CD4-positive, alpha-beta T cell treated with Interleukin-21 for 1 hour (primary cell): ENCODE data around the gene SYT1.

ENCODE experiments used
- DNase-seq: peaks from one replicate; pipeline ENCODE4 v3.0.0-alpha.2; 2020

The SYT1 gene

GRCh38 chr12:79302162-79302814, 437.7 kb downstream of the SYT1 start:
- DNase-seq: no peak

GRCh38 chr12:79307340-79307739, 442.8 kb downstream of the SYT1 start:
- no peak for DNase-seq

GRCh38 chr12:79309039-79309438, 444.5 kb downstream of the SYT1 start:
- DNase-seq: no peak

GRCh38 chr12:79317179-79317847, 452.7 kb downstream of the SYT1 start:
- DNase-seq: no peak

- DNase-seq: no peak
Observed at GRCh38 chr12:79322905-79323304, 458.3 kb downstream of the SYT1 start.

GRCh38 chr12:79324571-79324970, 460.0 kb downstream of the SYT1 start:
- DNase-seq: no peak

DNA sequence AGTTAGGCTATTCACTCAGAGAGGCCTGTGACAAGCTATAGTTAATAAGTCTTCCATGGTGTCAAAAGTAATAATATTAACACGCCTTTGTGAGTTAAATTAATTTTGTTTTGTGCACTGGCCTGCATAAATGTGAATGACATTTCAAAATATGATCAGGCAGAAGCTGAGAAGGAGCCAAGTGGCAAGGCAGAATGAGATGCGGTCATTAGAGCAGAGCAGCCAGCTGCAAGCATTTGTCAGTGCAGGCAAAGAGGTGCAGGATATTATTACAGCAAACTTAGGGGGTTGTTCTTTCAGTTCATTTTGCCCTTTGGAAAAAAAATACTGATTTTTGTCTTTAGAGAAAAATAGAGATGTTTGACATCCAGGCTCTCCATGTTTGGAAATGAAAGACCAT, 461.6 kb downstream of the SYT1 start:
- DNase-seq: no peak

GRCh38 chr12:79326663-79327062, 462.1 kb downstream of the SYT1 start:
- DNase-seq: no peak

DNA sequence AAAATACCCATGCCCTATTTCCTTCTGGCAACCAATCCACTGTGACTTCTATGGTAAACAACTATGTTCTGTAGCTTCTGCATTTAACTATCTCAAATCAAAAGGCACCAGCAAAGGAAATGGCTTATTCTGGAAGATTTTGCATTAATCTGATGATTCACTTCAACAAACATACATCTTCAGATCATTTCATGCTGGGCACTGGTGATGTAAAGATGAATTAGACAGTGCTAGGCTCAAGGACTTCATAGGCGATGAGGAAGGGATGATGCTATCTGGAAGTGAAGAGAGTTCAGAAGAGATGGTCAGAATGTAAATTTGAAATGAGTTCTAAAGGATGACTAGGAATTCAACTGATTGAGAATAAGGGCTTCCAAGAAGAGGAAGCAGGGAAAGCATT, 462.9 kb downstream of the SYT1 start:
- no peak for DNase-seq

DNA sequence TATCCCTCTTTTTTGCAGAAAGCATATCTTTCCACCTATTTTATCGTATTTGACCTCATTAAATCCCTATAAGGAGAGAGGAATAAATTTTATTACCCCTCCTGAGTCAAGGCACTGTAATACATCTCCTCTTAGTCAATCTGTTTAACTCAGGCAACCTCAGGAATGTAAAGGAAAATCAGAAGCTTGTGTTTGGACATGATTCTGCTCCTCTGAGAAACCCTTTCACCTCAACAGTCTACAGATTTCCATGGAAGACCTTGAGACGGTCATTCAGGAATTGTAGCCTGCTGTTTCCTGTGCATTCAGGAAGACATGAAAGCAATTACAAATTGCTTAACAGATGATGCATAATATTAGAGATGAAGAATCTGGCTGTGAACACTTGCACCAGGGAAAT, 465.4 kb downstream of the SYT1 start:
- no peak for DNase-seq

DNA sequence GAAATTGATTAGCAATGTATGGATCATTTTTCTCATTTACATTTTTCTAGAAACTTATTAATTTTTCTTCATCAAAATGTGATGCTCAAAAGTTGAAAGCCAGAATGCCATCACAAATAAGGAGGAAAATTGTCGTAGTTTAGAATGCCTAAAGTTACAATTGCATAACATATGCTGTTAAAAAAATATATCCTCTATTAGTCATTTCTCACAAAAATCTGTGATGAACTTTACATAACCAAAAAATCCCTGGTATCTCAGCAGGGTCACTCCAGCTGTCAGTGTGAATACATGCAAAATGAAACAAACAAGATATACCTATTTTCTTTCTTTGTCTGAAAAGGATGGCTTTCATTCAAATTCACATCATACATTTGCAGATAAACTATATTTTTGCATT, 467.3 kb downstream of the SYT1 start:
- DNase-seq: no peak

DNA sequence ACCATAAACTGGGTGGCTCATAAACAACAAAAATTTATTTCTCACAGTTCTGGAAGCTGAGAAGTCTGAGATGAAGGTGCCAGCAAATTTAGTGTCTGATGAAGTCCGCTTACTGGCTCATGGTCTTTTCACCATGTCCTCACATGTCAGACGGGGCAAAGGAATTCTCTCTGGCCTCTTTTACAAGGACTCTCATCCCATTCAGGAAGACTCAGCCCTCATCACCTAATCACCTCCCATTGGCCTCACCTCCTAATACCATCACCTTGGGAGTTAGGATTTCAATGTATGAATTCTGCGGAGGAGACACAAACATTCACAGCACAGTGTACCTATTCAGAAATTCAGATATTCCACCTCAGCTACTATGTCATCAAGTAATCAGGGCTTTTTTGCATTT, 468.6 kb downstream of the SYT1 start:
- DNase-seq: no peak

GRCh38 chr12:79337662-79338290, 473.2 kb downstream of the SYT1 start:
- DNase-seq: no peak

GRCh38 chr12:79344855-79345847, 480.6 kb downstream of the SYT1 start:
- no peak for DNase-seq

GRCh38 chr12:79347866-79348265, 483.3 kb downstream of the SYT1 start:
- DNase-seq: no peak

GRCh38 chr12:79351251-79351650, 486.7 kb downstream of the SYT1 start:
- no peak for DNase-seq

GRCh38 chr12:79356216-79356615, 491.6 kb downstream of the SYT1 start:
- DNase-seq: no peak

GRCh38 chr12:79357048-79357447, 492.5 kb downstream of the SYT1 start:
- DNase-seq: no peak

DNA sequence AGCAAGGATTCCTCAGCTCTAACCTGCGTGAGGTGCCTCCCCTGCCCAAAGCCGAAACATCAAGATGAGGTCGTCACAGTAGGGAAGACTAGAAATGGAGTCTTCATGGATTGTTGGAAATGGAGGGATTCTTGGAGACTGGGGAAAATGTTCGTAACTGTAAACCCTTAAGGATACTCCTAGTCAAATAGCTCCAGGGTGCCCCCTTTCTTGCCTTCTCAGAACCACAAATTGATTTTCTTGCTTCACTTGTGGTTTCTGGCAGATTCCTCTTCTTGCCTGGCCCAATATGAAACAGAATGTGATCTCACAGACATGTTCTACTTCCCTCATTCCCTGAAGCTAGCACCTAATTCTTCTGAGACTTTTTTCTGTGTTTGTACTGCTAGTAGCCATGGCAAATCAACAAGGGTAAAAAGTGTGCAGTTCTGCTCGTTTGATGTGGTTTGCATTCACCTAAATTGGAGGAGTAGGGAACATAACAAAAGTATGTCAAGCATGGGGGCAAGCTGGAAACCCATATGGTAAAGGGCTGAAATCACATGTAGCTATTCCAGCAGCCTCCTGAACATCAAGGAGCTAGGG, 494.2 kb downstream of the SYT1 start:
- DNase-seq: no peak

GRCh38 chr12:79360286-79360685, 495.7 kb downstream of the SYT1 start:
- DNase-seq: no peak

- no peak for DNase-seq
Observed at GRCh38 chr12:79360936-79361335, 496.4 kb downstream of the SYT1 start.

DNA sequence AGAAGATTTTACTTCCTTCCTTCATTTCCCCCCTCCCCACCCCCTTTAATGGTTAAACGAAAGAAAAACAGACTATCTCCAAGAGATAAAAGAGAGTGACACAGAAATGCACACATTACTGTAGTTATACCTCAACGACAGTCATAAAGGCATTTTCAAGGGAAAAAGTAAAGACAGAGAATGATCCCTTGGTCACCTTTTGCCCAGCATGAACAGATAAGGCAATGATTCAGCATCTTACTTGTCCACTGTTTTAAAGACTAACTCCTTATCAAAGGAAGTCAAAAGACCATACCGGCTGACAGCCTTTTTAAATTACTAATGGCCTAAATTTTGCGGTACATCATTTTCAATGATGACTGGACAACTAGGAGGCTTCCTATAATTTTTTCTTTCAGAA, 499.6 kb downstream of the SYT1 start:
- DNase-seq: no peak

GRCh38 chr12:79366374-79366773, 501.8 kb downstream of the SYT1 start:
- DNase-seq: no peak
